NCI-H69 (cell line): ENCODE data around the gene FAM3D.

Source experiments
- DNase-seq: peaks from one replicate; lab custom pipeline; 2025; lab: John Stamatoyannopoulos, UW

Gene FAM3D

GRCh38 chr3:58626841-58627569 lies 39.6 kb downstream of the FAM3D start:
- no peak for DNase-seq

- no peak for DNase-seq
Measured at GRCh38 chr3:58625196-58625824, 41.3 kb downstream of the FAM3D start.

GRCh38 chr3:58624550-58624949 lies 42.0 kb downstream of the FAM3D start:
- DNase-seq, result no peak

GRCh38 chr3:58623961-58624360 lies 42.6 kb downstream of the FAM3D start:
- no peak for DNase-seq

GRCh38 chr3:58623478-58623877 lies 43.1 kb downstream of the FAM3D start:
- no peak for DNase-seq

GRCh38 chr3:58622892-58623291 lies 43.7 kb downstream of the FAM3D start:
- DNase-seq, result peak; percentile 64

GRCh38 chr3:58622436-58622835 lies 44.1 kb downstream of the FAM3D start:
- no peak for DNase-seq

- no peak for DNase-seq
Measured at GRCh38 chr3:58621086-58621830, 45.3 kb downstream of the FAM3D start.

- DNase-seq, result no peak
Measured at GRCh38 chr3:58620421-58620820, 46.2 kb downstream of the FAM3D start.

GRCh38 chr3:58617338-58617761 lies 49.2 kb downstream of the FAM3D start:
- DNase-seq, result no peak

- DNase-seq, result no peak
Measured at GRCh38 chr3:58613236-58614132, 53.1 kb downstream of the FAM3D start.

GRCh38 chr3:58612830-58613229 lies 53.7 kb downstream of the FAM3D start:
- no peak for DNase-seq

- no peak for DNase-seq
Measured at GRCh38 chr3:58609990-58610389, 56.6 kb downstream of the FAM3D start.

GRCh38 chr3:58608648-58609047 lies 57.9 kb downstream of the FAM3D start:
- peak; percentile 87 for DNase-seq

- no peak for DNase-seq
Measured at GRCh38 chr3:58607816-58608215, 58.8 kb downstream of the FAM3D start.

- no peak for DNase-seq
Measured at GRCh38 chr3:58606693-58607092, 59.9 kb downstream of the FAM3D start.

GRCh38 chr3:58604031-58604430 lies 62.5 kb downstream of the FAM3D start:
- DNase-seq, result no peak

- no peak for DNase-seq
Measured at GRCh38 chr3:58603606-58604005, 63.0 kb downstream of the FAM3D start.

GRCh38 chr3:58597770-58598310 lies 68.7 kb downstream of the FAM3D start:
- no peak for DNase-seq

- no peak for DNase-seq
Measured at GRCh38 chr3:58596834-58597518, 69.6 kb downstream of the FAM3D start.

GRCh38 chr3:58594117-58594516 lies 72.5 kb downstream of the FAM3D start:
- DNase-seq, result no peak
